ENCODE data around the gene HRH2.
"Not testable (repeated sequence)": the region's sequence is repeated elsewhere in the genome, so short reads cannot be mapped to it uniquely, and the experiment has no call there.

The HRH2 gene

DNA sequence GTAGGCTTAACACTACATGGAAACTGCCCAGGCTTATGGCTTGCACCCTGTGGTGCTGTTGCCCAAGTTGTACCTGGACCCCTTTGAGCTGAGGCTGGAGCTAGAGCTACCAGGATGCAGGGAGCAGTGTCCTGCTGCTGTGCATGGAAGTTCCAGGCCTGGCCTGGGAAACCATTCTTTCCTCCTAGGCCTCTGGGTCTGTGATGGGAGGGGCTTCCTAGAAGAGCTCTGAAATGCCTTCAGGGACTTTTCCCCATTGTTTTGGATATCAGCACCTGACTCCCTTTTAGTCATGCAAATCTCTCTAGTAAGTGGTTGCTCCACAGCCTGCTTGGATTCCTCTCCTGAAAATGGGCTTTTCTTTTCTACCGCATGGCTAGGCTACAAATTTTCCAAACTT lies 7.9 kb upstream of the HRH2 start:
- peak in 1 of 3 donors; percentile 28 for DNase-seq

DNA sequence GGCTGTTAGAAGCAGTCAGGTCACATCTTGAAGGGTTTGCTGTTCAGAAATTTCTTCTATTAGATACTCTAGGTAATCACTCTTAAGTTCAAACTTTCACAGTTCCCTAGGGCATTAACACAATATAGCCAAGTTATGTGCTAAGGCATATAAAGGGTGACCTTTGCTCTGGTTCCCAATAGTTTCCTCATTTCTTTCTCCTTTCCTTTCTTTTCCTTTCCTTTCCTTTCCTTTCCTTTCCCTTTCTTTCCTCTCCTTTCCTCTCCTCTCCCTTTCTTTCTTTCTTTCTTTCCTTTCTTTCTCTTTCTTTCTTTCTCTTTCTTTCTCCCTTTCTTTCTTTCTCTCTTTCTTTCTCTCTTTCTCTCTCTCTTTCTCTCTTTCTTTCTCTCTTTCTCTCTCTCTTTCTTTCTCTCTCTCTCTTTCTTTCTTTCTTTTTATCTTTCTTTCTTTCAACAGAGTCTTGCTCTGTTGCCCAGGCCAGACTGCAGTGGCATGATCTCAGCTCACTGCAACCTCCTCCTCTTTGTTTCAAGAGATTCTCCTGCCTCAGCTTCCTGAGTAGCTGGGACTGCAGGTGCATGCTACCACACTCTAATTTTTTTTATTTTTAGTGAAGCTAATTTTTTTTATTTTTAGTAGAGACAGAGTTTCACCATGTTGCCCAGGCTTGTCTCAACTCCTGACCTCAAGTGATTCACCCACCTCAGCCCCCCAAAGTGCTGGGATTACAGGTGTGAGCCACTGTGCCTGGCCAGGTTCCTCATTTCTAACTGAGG lies 7.3 kb upstream of the HRH2 start:
- not testable (repeated sequence) for DNase-seq

DNA sequence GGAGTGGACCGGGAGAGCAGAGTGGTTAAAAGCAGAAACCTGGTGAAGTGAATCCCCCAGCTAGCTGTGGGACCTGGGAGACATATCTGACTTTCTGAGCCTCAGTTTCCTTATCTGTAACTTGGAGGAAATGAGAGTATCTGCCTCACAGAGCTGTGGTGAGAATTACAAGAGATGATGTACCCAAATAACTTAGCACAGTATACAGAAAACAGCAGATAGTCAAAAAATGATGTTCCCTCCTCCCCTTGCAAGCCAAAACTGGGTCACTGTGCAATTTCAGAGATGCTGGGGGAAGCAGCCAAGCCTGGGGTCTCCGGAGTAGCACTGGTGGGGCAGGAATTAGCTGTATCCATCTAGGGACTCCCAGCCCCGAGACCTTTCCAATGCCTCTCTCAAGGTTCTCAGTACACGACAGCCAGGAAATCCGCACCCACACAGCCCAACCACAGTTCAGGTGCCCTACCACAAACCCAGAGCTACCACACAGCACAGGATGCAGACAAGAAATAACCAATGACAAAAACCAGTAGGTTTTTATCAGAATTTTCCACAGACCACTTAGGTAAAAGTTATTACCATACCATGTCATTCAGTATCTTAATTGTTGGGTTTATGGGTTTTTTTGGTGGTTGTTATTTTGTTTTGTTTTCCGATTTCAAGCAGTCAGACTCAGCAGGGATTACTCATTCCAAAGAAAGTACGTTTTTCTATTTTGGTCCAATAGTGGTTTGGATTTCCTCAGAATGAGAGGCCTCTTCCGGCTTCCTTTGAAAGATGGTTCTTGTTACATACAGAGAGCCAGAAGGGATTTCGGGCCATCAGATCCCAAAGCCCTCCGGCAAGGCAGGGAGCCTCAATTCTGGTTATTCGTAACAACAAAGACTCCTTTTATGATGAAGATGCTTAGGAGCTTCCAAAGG lies 4.9 kb upstream of the HRH2 start:
- DNase-seq = peak; percentile 71 to 89 (median 88)

- DNase-seq = no peak
Observed at GRCh38 chr5:175653763-175654162, 4.1 kb upstream of the HRH2 start.

DNA sequence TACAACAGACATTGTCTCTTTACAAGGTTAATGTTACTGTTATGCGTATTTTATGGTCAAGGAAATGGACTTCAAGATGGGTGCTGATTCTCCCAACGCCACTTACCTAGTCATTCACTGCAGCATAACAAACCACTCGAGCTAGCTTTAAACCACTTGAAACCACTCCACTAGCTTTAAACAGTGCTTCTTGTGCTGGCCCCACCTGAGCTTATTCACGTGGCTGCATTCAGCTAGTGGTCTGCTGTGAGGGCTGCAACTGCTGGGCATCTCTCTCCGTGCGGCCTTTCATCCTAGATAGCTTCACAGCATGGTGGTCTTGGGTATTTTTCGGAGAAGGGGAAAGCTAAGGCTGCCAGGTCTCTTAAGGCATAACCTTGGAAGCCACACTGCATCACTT lies 3.5 kb upstream of the HRH2 start:
- no peak for DNase-seq

- DNase-seq = peak; percentile 60 to 79 (median 76)
Observed at GRCh38 chr5:175654807-175655206, 3.1 kb upstream of the HRH2 start.

- no peak for DNase-seq
Observed at GRCh38 chr5:175655411-175655810, 2.5 kb upstream of the HRH2 start.

- DNase-seq = peak in 1 of 3 donors; percentile 36
Observed at GRCh38 chr5:175656966-175657365, 905 bp upstream of the HRH2 start.

DNA sequence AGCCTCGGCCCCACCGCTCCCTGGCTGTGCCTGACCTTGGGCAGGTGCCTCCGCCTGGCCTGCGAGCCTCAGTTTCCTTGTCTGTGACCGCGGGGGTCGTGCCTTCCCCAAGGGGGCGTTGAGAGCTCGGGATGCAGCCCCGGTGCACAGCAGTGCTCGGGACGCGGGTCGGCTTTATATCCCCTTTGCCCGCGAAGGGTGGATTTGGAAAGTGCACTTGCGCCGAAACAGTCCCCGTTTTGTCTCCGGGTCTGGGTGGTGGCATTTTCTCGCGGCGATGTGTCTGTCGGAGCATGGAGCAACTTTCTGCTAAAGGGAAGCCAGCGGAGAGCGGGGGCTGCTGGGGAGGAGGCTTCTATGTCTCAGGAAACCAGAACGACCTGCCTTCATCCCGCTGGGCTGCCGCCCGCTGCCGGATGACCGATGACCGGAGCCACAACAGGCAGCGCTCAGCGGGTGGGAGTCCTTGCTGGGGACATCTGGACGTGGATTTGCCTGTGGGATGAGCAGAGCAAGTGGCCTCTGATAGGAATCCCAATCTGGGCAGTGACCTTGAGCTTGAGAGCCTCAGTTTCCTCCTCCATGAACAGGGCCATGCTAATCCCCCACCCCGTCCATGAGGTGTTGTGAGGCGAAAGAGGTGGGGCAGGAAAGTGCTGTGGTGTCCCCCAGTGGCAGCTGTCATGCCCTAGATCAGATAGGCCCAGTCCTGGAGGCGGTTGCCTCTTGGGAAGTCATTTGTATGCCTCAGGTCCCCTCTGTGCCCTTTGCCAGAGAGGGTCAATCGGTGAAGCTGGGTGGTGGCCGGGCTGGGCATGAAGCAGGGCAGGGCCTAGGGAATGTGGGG lies 651 bp downstream of the HRH2 start:
- peak; percentile 71 to 78 (median 71) for DNase-seq

- no peak for DNase-seq
Observed at GRCh38 chr5:175659546-175660253, 1.8 kb downstream of the HRH2 start.

GRCh38 chr5:175663186-175664184 lies 5.6 kb downstream of the HRH2 start:
- DNase-seq = peak in 2 of 3 donors; percentile 28 to 64

- DNase-seq = no peak
Observed at GRCh38 chr5:175664723-175665122, 6.9 kb downstream of the HRH2 start.

- DNase-seq = peak in 1 of 3 donors; percentile 39
Observed at GRCh38 chr5:175666216-175666615, 8.3 kb downstream of the HRH2 start.

DNA sequence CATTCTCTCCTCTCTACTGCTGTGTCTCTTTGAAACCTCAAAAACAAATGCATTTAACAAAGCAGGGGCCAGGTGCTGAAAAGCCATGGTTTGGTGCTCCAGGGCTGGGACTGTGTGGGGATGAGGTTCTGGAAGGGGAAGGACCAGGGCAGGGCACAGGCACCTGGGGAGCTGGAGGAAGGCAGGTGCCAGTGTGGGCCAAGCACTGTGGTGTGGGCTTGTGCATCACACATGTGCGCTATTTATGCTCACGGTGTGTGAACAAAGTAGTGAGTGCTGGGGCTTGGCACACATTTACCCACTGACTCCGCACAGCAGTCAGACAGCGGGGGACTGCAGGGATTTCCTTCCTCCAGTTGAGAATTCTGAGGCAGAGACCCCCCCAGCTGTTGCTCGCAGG lies 10.1 kb downstream of the HRH2 start:
- no peak for DNase-seq

GRCh38 chr5:175670372-175670771 lies 12.5 kb downstream of the HRH2 start:
- peak in 1 of 3 donors; percentile 42 for DNase-seq

DNA sequence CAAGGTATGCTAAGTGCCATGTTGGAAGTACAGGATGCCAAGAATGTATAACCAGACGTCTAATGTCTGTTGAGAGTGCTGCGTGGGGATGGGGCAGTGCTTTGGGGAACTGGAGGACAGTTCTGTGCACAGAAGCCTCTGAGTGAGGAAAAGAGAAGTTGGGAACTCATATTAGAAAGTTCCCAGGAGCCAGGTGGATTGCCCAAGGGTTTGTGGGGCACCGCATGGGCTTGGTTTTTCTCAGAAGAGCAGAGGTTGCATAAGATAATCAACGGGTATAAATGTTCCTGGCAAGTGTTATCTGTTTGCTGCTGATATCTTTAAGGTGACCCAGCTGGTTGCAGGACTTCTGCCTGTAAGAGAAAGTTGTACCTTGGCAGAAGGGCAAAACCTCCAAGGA lies 13.1 kb downstream of the HRH2 start:
- DNase-seq = peak; percentile 57 to 60 (median 57)

GRCh38 chr5:175672976-175673648 lies 15.2 kb downstream of the HRH2 start:
- no peak for DNase-seq

- DNase-seq = peak in 2 of 3 donors; percentile 52 to 53
Observed at GRCh38 chr5:175674731-175675346, 17.0 kb downstream of the HRH2 start.

DNA sequence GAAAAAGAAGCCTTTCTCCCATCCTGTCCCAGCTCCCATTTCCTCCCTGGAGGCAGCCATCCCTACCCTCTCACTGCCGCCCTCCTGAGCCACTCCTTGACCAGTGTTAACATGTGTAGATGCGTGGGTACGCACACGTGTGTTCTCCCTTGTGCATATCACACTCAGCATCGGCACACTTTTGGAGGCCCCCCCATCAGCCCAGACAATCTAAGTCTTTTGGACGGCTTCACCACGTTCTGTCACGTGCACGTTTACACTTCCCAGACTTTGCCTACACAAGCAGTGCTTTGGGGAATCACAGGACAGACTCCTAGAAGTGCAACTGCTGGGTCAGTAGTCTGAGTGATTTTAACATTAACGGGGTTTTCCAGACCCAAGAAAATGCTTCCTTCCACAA lies 18.0 kb downstream of the HRH2 start:
- DNase-seq = no peak

- DNase-seq = no peak
Observed at GRCh38 chr5:175677571-175677970, 19.7 kb downstream of the HRH2 start.

Measured in suppressor macrophage treated with lipopolysaccharide for 1 hour (primary cell).